ENCODE results near the gene EIF4ENIF1. TPM values are rescaled to one million over a fixed set of nuclear protein-coding genes. Genes with fewer than 3 reads are reported as not detected.

EIF4ENIF1 gene
- total and polyA plus RNA-seq, 2 donors (not counting 3 experiments of a cell fraction or from before 2014, with no cell fraction given) = 22.8 to 38.7 TPM

GRCh38 chr22:31400023-31400397 is 89.6 kb downstream of the EIF4ENIF1 start:
- TF ChIP-seq MYC (IDR thresholded peaks at IDR 0.05; ENCODE audit: low read depth, low read length) (no peak), MAX (IDR thresholded peaks at IDR 0.05; ENCODE audit: insufficient read depth, insufficient read length) (no peak), CTCF (IDR thresholded peaks at IDR 0.05; ENCODE audit: extremely low read depth in 1 of 2, insufficient read depth in 1 of 2, low read depth in 1 of 2, low read length in 2 of 2) (no peak), POLR2A (IDR thresholded peaks at IDR 0.05; ENCODE audit: low read depth, low read length) (no peak), FOS (IDR thresholded peaks at IDR 0.05; ENCODE audit: borderline replicate concordance, insufficient read depth, low read length) (no peak), JUN (IDR thresholded peaks at IDR 0.05; ENCODE audit: borderline replicate concordance, insufficient read depth, insufficient read length, low read depth) (no peak), GATA2 (IDR thresholded peaks at IDR 0.05; ENCODE audit: insufficient read depth, insufficient read length, low read depth, low read length) (no peak), POLR2AphosphoS5 (IDR thresholded peaks at IDR 0.05; ENCODE audit: insufficient read depth, low read depth, low read length) (no peak), EZH2 (IDR thresholded peaks at IDR 0.05; ENCODE audit: borderline replicate concordance, low read depth, low read length, severe bottlenecking) (no peak)
- intact Hi-C loops (cut with micrococcal nuclease) (no loop called here), dilution Hi-C loops (cut with MboI; ENCODE audit: extremely low pct_ligation_motif_present, low sequenced_read_pairs) (no loop called here)
- CTCF ChIA-PET = interaction anchor here (0.7 to 1.0 kb wide), 2 partner anchors 12 to 54 kb away, joined by 4 read pairs; partner anchors contain the start of gene PATZ1
- H3K27me3 ChIP-seq (ENCODE audit: control insufficient read depth in 2 of 2, insufficient read depth in 2 of 2, low read length in 2 of 2) = no peaks in the 10 kb centered on the region
- no peaks in the 10 kb centered on the region for H3K9me1 ChIP-seq (replicated peaks; ENCODE audit: control insufficient read depth, extremely low read depth, insufficient read depth, low read length)
- peak overlapping the region; percentile 76 for H3K4me2 ChIP-seq (ENCODE audit: insufficient read depth, low read length)
- H4K20me1 ChIP-seq (replicated peaks; ENCODE audit: control insufficient read depth, extremely low read depth, insufficient read depth, low read length) = no peaks in the 10 kb centered on the region
- DNase-seq (ENCODE audit: low read depth, low spot score) (no peak), FAIRE-seq (no peak)
- H3K36me3 ChIP-seq (ENCODE audit: control insufficient read depth in 2 of 2, extremely low read depth in 1 of 2, insufficient read depth in 2 of 2, low read length in 2 of 2) = peaks cover 2 to 4% of the 10 kb centered on the region in 2 experiments
- H3K9ac ChIP-seq (replicated peaks; ENCODE audit: extremely low read depth, insufficient read depth, low read length) = peak overlapping the region; percentile 99
- peak overlapping the region; percentile 57 to 87 (median 67) for H3K4me3 ChIP-seq (replicated peaks in 1 of 3; ENCODE audit: insufficient read depth in 1 of 3, low read depth in 1 of 3, low read length in 3 of 3)
- peak overlapping the region; percentile 79 for H3K27ac ChIP-seq (ENCODE audit: insufficient read depth, low read depth, low read length)
- no peaks in the 10 kb centered on the region for H3K9me3 ChIP-seq (replicated peaks; ENCODE audit: control insufficient read depth, insufficient read depth, low read length)
- H3K79me2 ChIP-seq (ENCODE audit: control insufficient read depth, insufficient read depth, low read length) = peaks cover 35% of the 10 kb centered on the region
- peak overlapping the region; percentile 41 for H2AFZ ChIP-seq (ENCODE audit: low read depth, low read length)
- BruUV-seq (replicated peaks) = no TSS peak
- H3K4me1 ChIP-seq (ENCODE audit: control insufficient read depth, extremely low read depth, insufficient read depth, low read length) = peaks cover 13% of the 10 kb centered on the region
- POLR2A ChIA-PET = no interaction called here
